Fibroblast of the aortic adventitia (primary cell): ENCODE data around the gene DTNB. TPM values are rescaled to one million over a fixed set of nuclear protein-coding genes. Genes with fewer than 3 reads are reported as not detected.

Source experiments
- DNase-seq: peaks from one replicate; pipeline ENCODE4 v3.0.0-alpha.2; 2010; ENCODE audit warnings: low read depth
- H3K4me3 ChIP-seq: 2 replicates; pipeline ENCODE4 v1.5.1; 2011; ENCODE audit warnings: low read depth, mild to moderate bottlenecking, control low read depth, low read length, moderate library complexity
- total RNA-seq: library from RNA; depleted of rRNA; stranded (reverse); fragments of >200 nt; gene quantifications from 2 replicates; pipeline ENCODE4 v1.2.3, GENCODE V29; 2012; ENCODE audit warnings: low replicate concordance
- TF ChIP-seq, protein P1 (sequence below): IDR thresholded peaks from 2 replicates; pipeline ENCODE4 v1.5.1; 2011; ENCODE audit warnings: mild to moderate bottlenecking, low read length, control low read depth, inconsistent platforms; ENCODE audit not compliant: insufficient read depth

DTNB gene
- total RNA-seq, 1 donor, result 11.7 TPM

DNA sequence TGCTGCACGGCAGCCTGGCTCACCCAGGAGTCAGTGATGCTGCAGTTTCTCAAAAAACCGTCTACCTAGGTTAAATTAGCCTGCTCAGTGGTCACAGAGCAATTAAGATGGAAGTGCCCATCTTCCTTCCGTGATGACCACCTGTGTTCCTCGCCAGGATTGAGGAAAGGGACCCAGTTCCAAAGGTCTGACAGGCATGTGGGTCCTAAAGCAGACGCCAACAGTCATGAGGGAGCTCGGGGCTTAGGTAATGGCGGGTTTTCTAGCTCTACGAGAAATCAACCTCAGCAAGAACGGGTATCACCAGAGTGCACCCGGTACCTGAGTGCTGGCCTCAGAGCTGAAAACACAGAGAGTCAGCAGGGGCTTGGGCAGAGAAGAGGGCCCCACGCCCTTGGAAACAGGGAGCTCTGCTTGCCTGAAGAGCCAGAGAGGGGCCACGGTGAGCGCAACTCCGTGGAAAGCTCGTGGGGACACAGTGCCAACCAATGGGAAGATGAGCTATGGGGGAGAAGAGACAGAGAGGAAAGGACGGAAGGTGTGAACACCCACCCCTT, 297.3 kb downstream of the DTNB start:
- DNase-seq, result no peak
- TF ChIP-seq, protein P1, sequence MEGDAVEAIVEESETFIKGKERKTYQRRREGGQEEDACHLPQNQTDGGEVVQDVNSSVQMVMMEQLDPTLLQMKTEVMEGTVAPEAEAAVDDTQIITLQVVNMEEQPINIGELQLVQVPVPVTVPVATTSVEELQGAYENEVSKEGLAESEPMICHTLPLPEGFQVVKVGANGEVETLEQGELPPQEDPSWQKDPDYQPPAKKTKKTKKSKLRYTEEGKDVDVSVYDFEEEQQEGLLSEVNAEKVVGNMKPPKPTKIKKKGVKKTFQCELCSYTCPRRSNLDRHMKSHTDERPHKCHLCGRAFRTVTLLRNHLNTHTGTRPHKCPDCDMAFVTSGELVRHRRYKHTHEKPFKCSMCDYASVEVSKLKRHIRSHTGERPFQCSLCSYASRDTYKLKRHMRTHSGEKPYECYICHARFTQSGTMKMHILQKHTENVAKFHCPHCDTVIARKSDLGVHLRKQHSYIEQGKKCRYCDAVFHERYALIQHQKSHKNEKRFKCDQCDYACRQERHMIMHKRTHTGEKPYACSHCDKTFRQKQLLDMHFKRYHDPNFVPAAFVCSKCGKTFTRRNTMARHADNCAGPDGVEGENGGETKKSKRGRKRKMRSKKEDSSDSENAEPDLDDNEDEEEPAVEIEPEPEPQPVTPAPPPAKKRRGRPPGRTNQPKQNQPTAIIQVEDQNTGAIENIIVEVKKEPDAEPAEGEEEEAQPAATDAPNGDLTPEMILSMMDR, result no peak
- no peak overlapping the region for H3K4me3 ChIP-seq

DNA sequence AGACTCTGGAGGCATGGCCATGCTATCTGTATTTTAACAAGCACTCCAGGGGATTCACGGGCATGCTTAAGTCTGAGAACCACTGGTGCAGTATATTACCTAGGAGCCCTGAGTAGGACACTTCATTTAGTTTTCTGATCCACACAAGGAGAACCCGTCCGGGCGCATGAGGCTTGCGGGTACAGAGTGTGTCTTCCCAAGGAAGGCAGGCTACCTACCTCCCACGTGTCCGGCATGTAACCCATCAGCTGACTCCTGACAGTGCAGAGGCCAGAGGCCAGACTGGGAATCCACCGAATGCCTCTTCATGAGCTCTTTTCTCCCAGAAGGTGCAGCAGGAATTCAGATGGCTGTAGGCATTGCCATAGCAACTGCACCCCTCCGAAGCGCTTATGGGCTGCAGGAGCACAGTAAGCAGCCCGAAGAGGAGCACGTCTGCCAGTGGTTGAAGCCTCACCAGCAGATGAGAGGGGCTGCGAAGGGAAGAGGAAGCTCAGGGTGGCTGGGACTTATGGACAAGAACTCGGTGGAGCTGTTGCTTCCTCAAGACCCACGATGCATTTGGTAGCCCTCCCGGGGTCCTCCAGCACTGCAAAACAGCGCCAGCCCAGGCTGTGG, 297.9 kb downstream of the DTNB start:
- no peak overlapping the region for H3K4me3 ChIP-seq
- TF ChIP-seq, protein P1, result no peak
- no peak for DNase-seq

DNA sequence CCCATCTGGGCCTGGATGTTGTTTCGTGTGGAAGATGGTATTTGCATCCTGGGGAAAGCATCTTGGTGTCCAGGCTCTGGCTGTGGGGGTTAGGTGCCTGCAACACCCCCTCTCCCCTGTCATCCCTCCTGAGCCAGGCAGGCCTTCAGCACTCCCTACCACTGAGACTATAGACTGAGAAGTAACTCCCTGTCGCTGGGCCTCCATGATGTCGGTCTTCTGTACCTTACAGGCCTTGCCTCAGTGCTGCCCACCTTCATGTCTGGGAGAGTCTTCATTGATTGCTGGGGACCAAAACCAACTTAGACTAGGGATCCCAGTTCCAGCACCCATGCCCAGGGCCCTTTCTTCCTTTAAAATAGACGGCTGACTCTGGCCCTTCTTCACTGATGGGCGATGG, 298.6 kb downstream of the DTNB start:
- TF ChIP-seq, protein P1, result no peak
- H3K4me3 ChIP-seq, result no peak overlapping the region
- DNase-seq, result no peak

DNA sequence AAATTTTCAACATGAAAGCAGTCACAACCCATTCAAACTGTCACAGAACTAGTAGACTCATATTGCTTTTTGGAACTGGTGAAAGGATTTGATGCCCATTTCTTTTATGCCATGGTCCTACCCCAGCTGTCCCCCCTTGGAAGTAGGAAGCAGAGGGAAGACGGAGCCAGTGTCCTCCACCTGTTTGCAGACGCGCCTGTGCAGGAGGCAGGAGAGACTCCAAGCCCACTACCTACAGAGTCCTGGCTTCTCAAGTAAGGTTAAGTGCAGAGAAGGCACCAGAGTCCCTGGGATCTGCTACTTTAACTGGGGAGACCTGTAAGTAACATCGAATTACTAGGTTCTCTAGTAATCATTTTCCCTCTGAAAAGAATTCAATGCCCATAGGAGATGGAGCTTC, 299.0 kb downstream of the DTNB start:
- TF ChIP-seq, protein P1, result no peak
- DNase-seq, result no peak

DNA sequence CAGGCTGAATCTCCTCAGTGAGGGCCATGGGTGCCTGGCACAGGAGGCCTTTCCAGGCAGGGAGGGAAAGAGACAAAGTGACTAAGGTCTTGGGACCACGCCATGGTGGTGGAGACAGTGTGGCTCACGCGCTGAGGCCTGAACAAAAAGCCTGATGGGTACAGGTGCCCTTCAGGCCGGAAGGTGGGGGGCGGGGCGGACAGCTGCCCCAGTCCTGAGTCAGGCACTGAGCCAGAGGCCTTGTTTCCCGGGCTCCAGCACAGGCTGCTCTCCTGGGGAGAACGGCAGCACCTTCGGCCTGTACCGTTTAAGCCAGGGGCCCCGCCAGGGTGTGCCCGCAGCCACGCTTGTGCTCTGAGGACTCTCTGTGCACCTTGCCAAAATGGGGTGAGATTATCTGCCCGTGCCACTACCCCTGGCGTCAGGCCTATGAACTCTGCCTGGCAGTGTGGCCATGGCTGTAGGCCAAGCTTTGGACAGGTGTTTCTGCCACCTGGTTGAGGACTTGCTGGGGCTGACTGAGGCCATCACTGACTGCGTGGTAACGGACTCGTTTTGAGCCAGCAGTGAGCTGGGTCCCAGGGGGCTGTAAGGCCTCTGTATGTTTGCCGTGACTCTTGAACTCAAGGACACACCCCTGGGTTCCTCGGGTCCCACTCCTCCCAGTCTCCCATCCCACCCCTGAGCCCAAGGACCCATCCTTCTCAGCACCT, 300.0 kb downstream of the DTNB start:
- TF ChIP-seq, protein P1, result no peak
- H3K4me3 ChIP-seq, result no peak overlapping the region
- no peak for DNase-seq

More for the DNA sequence above, 299.0 kb downstream of the DTNB start:
- H3K4me3 ChIP-seq, result no peak overlapping the region

DNA sequence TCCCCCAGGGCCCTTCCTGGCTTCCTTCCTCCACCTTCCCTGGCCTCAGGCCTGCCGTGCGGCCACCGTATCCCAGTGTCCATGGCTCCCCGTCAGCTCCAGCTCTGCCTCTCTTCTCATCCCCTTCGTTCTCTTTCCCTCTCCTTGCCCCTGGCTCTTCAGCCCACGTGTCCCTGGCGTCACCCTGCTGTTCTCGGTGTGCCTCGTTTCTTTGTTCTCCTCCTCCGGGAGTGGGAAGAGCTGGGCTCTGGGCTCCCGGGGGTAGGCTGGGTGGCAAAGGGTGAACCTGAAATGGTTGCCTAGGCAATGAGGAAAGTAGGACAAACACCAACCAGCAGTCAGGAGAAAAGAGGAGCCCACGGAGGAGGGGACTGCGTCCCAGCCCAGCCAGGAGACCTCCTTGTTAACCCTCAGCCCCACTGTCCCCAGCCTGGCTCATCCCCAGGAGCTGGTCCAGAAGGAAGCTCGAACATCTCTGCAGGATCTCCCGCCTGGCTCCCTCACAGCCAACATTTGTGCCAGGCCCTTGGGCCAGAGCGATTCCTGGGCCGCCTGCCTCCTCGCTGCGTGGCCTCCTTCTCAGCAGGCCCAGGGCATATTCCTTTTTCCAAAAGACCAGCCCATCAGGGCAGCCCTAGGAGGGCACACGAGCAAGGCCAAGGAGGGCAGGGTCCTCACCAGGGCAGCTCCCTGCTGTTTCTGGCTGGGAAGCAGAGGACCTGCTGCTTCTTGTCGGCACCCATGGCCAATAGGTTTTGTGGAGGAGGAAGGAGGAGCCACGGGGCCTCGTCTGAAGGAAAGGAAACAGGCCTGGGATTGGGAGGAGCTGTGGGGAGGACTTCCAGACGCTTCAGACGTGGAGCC, 300.7 kb downstream of the DTNB start:
- H3K4me3 ChIP-seq, result no peak overlapping the region
- no peak for DNase-seq
- TF ChIP-seq, protein P1, result no peak
